T-helper 1 cell treated with Interleukin-12 subunit alpha and Interleukin-12 subunit beta and Interleukin-4 antibody, amounts not matched to agents 30 ng/mL and 1 ng/mL, for 36 hours (primary cell): ENCODE measurements around the gene E2F1. TPM values are rescaled to one million over a fixed set of nuclear protein-coding genes. Genes with fewer than 3 reads are reported as not detected.
"Not testable (repeated sequence)": the region's sequence is repeated elsewhere in the genome, so short reads cannot be mapped to it uniquely, and the experiment has no call there.

ENCODE experiments used
- intact Hi-C: fragments of 100-400 bp; cut with micrococcal nuclease; formaldehyde crosslinking; loops from one replicate; pipeline ENCODE4 v1.15.1; 2024
- total RNA-seq: library from RNA; stranded (reverse); gene quantifications from 2 replicates; pipeline ENCODE4 v1.2.3, GENCODE V29; 2022

Gene E2F1
- total RNA-seq, 1 donor from 2014 or later: 73.3 TPM

- intact Hi-C loops: no loop called here
These were observed 25.2 kb upstream of the E2F1 start for GRCh38 chr20:33711446-33711738.

- intact Hi-C loops: no loop called here
These were observed 24.7 kb upstream of the E2F1 start for GRCh38 chr20:33710681-33711445.

- intact Hi-C loops: no loop called here
These were observed 23.8 kb upstream of the E2F1 start for GRCh38 chr20:33709905-33710541.

- intact Hi-C loops: no loop called here
These were observed 23.2 kb upstream of the E2F1 start for GRCh38 chr20:33709398-33709797.

GRCh38 chr20:33707668-33708067 is 21.5 kb upstream of the E2F1 start:
- intact Hi-C loops: no loop called here

GRCh38 chr20:33704197-33704924 is 18.2 kb upstream of the E2F1 start:
- intact Hi-C loops: no loop called here

- intact Hi-C loops: no loop called here
These were observed 17.4 kb upstream of the E2F1 start for GRCh38 chr20:33703498-33704137.

- intact Hi-C loops: no loop called here
These were observed 16.7 kb upstream of the E2F1 start for GRCh38 chr20:33702861-33703260.

- intact Hi-C loops: no loop called here
These were observed 15.7 kb upstream of the E2F1 start for GRCh38 chr20:33701629-33702450.

GRCh38 chr20:33700696-33701441 is 14.7 kb upstream of the E2F1 start:
- intact Hi-C loops: not testable (repeated sequence)

GRCh38 chr20:33698966-33699365 is 12.8 kb upstream of the E2F1 start:
- intact Hi-C loops: not testable (repeated sequence)

- intact Hi-C loops: no loop called here
These were observed 10.9 kb upstream of the E2F1 start for GRCh38 chr20:33697129-33697528.

GRCh38 chr20:33696448-33696847 is 10.3 kb upstream of the E2F1 start:
- intact Hi-C loops: no loop called here

GRCh38 chr20:33694639-33695012 is 8.4 kb upstream of the E2F1 start:
- intact Hi-C loops: no loop called here

GRCh38 chr20:33693741-33694638 is 7.8 kb upstream of the E2F1 start:
- intact Hi-C loops: no loop called here

- intact Hi-C loops: no loop called here
These were observed 7.1 kb upstream of the E2F1 start for GRCh38 chr20:33693289-33693688.

GRCh38 chr20:33689973-33690372 is 3.8 kb upstream of the E2F1 start:
- intact Hi-C loops: loop anchor here (1.0 to 10.0 kb wide), 4 partner anchors 16 to 1187 kb away; partner anchors contain the start of genes ACSS2, DYNLRB1, NECAB3 and PXMP4

- intact Hi-C loops: loop anchor here (5.0 to 10.0 kb wide), 2 partner anchors 825 to 1188 kb away; partner anchors contain the start of genes ACSS2 and DYNLRB1
These were observed 3.3 kb upstream of the E2F1 start for GRCh38 chr20:33689493-33689892.

GRCh38 chr20:33688938-33689424 is 2.8 kb upstream of the E2F1 start:
- intact Hi-C loops: loop anchor here (5.0 to 10.0 kb wide), 2 partner anchors 826 to 1188 kb away; partner anchors contain the start of genes ACSS2 and DYNLRB1
